Measurements from ENCODE around the gene AKR1C3. TPM values are rescaled to one million over a fixed set of nuclear protein-coding genes. Genes with fewer than 3 reads are reported as not detected.

Gene AKR1C3
- total and polyA plus RNA-seq, 2 of the 4 experiments (the other 2 are of a cell fraction) = 0.18 to 0.51 TPM

DNA sequence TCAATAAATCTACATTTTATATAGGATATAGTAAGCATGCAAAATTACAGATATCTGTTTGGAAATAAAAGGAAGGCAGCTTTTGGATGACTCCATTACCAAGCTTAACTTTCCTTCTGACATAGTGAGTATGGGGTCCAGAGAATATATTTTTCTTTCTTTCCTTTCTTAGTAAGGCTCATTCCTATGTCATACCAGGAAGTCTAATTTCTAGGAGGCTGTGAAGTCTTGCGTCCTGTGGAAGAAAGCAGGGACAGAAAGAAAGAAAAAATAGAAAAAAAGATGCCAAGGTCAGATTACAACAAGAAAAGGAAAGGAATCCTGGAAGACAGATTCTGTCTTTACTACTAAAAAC is 54.4 kb downstream of the AKR1C3 start:
- Histone ChIP-seq H3K4me2 (ENCODE audit: low read depth, low read length) (no peak overlapping the region), H3K36me3 (ENCODE audit: control insufficient read depth, insufficient read depth, low read length) (no peaks in the 10 kb centered on the region), H3K18ac (ENCODE audit: low read depth, low read length) (no peak overlapping the region), H3K23ac (ENCODE audit: low read depth, low read length) (no peak overlapping the region), H3K56ac (ENCODE audit: extremely low read depth, insufficient read depth, low read length) (no peak overlapping the region), H2AK5ac (ENCODE audit: low read depth, low read length) (no peak overlapping the region), H2BK15ac (ENCODE audit: low read depth, low read length) (no peak overlapping the region), H3K4ac (ENCODE audit: low read depth, low read length) (no peak overlapping the region), H2BK20ac (ENCODE audit: low read depth, low read length) (no peak overlapping the region), H2AK9ac (replicated peaks; ENCODE audit: low read depth, low read length, poor library complexity) (no peak overlapping the region), H3K9me3 (ENCODE audit: control insufficient read depth, insufficient read depth, low read length) (no peaks in the 10 kb centered on the region; the same call in 1 of the 2 replicates), H2BK120ac (ENCODE audit: low read depth, low read length) (no peak overlapping the region), H4K20me1 (ENCODE audit: insufficient read depth, low read length) (no peaks in the 10 kb centered on the region), H3K4me3 (ENCODE audit: insufficient read depth, low read depth, low read length) (no peak overlapping the region), H3K27me3 (ENCODE audit: control insufficient read depth, insufficient read depth, low read length) (no peaks in the 10 kb centered on the region), H3K9me1 (ENCODE audit: insufficient read depth, low read length) (no peaks in the 10 kb centered on the region), H3K4me1 (ENCODE audit: control insufficient read depth, insufficient read depth, low read length) (no peaks in the 10 kb centered on the region), H2AFZ (replicated peaks; ENCODE audit: low read length, poor library complexity) (no peak overlapping the region), H3K14ac (replicated peaks; ENCODE audit: low read depth, low read length) (no peak overlapping the region), H4K91ac (ENCODE audit: insufficient read depth, low read depth, low read length) (no peak overlapping the region), H4K5ac (ENCODE audit: low read depth, low read length) (no peak overlapping the region), H2BK5ac (ENCODE audit: low read depth, low read length, poor library complexity, severe bottlenecking) (no peak overlapping the region), H3K27ac (ENCODE audit: insufficient read depth, low read length) (no peak overlapping the region), H4K8ac (ENCODE audit: low read depth in 2 of 2, low read length in 2 of 2) (no peak overlapping the region), H3K79me1 (ENCODE audit: low read depth in 1 of 2, low read length in 2 of 2) (no peaks in the 10 kb centered on the region), H3K9ac (ENCODE audit: low read depth, low read length) (no peak overlapping the region)
- DNase-seq (no peak), ATAC-seq (ENCODE audit: low read depth) (no peak)
- intact Hi-C loops (cut with micrococcal nuclease) (loop anchor here (10.0 kb wide), 1 partner anchor 46 kb away; the partner anchor contains the start of gene AKR1C4), dilution Hi-C loops (cut with HindIII; ENCODE audit: low sequenced_read_pairs, unreplicated experiment) (no loop called here), in situ Hi-C loops (cut with MboI; ENCODE audit: low sequenced_read_pairs) (no loop called here)
- ChIA-PET CTCF (no interaction called here), POLR2A (ENCODE audit: unreplicated experiment) (no interaction called here)
- BruUV-seq (replicated peaks) = no TSS peak
- WGBS, 2 experiments (ENCODE audit: extremely low coverage in 2 of 2, insufficient read length in 1 of 2) = no CpG with 5 or more reads among the region's 1 CpG
- TF ChIP-seq POLR2A (IDR thresholded peaks at IDR 0.05; ENCODE audit: low read depth, low read length) (no peak), MXI1 (IDR thresholded peaks at IDR 0.05; ENCODE audit: borderline replicate concordance, low read depth, low read length) (no peak), MAFK (IDR thresholded peaks at IDR 0.05; ENCODE audit: low read depth, low read length) (no peak), NFE2L2 (IDR thresholded peaks at IDR 0.05; ENCODE audit: low read depth, low read length) (no peak), RFX5 (IDR thresholded peaks at IDR 0.05; ENCODE audit: low read depth, low read length) (no peak), CHD1 (IDR thresholded peaks at IDR 0.05; ENCODE audit: low read depth, low read length) (no peak), RAD21 (IDR thresholded peaks at IDR 0.05; ENCODE audit: low read length) (no peak), MAZ (IDR thresholded peaks at IDR 0.05; ENCODE audit: borderline replicate concordance, low read depth, low read length) (no peak)
- TF ChIP-seq, protein P1, sequence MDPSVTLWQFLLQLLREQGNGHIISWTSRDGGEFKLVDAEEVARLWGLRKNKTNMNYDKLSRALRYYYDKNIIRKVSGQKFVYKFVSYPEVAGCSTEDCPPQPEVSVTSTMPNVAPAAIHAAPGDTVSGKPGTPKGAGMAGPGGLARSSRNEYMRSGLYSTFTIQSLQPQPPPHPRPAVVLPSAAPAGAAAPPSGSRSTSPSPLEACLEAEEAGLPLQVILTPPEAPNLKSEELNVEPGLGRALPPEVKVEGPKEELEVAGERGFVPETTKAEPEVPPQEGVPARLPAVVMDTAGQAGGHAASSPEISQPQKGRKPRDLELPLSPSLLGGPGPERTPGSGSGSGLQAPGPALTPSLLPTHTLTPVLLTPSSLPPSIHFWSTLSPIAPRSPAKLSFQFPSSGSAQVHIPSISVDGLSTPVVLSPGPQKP (IDR thresholded peaks at IDR 0.05; ENCODE audit: borderline replicate concordance, low read depth, low read length) = no peak
- TF ChIP-seq, protein P2, sequence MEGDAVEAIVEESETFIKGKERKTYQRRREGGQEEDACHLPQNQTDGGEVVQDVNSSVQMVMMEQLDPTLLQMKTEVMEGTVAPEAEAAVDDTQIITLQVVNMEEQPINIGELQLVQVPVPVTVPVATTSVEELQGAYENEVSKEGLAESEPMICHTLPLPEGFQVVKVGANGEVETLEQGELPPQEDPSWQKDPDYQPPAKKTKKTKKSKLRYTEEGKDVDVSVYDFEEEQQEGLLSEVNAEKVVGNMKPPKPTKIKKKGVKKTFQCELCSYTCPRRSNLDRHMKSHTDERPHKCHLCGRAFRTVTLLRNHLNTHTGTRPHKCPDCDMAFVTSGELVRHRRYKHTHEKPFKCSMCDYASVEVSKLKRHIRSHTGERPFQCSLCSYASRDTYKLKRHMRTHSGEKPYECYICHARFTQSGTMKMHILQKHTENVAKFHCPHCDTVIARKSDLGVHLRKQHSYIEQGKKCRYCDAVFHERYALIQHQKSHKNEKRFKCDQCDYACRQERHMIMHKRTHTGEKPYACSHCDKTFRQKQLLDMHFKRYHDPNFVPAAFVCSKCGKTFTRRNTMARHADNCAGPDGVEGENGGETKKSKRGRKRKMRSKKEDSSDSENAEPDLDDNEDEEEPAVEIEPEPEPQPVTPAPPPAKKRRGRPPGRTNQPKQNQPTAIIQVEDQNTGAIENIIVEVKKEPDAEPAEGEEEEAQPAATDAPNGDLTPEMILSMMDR (conservative IDR thresholded peaks at IDR 0.05; ENCODE audit: low read depth, low read length) = no peak
- TF ChIP-seq, protein P3, sequence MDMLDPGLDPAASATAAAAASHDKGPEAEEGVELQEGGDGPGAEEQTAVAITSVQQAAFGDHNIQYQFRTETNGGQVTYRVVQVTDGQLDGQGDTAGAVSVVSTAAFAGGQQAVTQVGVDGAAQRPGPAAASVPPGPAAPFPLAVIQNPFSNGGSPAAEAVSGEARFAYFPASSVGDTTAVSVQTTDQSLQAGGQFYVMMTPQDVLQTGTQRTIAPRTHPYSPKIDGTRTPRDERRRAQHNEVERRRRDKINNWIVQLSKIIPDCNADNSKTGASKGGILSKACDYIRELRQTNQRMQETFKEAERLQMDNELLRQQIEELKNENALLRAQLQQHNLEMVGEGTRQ (IDR thresholded peaks at IDR 0.05; ENCODE audit: low read depth, low read length) = no peak
